ENCODE results near the gene FH. TPM values are rescaled to one million over a fixed set of nuclear protein-coding genes. Genes with fewer than 3 reads are reported as not detected.

The FH gene
- total and polyA plus RNA-seq, 2 donors (not counting 3 experiments of a cell fraction or from before 2014, with no cell fraction given): 41.9 to 96.6 TPM

- H3K9ac ChIP-seq (replicated peaks; ENCODE audit: extremely low read depth, insufficient read depth, low read length): no peak overlapping the region
- no peaks in the 10 kb centered on the region for H3K9me3 ChIP-seq (replicated peaks; ENCODE audit: control insufficient read depth, insufficient read depth, low read length)
- H3K27me3 ChIP-seq (ENCODE audit: control insufficient read depth in 2 of 2, insufficient read depth in 2 of 2, low read length in 2 of 2): no peaks in the 10 kb centered on the region
- no peak overlapping the region for H2AFZ ChIP-seq (ENCODE audit: low read depth, low read length)
- ChIA-PET POLR2A (interaction anchor here (0.8 to 1.0 kb wide), 2 partner anchors 11 to 13 kb away, joined by 3 read pairs; partner anchors contain the start of gene FH), CTCF (interaction anchor here (1.3 to 1.4 kb wide), 2 partner anchors 8 to 677 kb away, joined by 3 to 4 read pairs; no protein-coding TSS in a partner anchor)
- peaks cover 26% of the 10 kb centered on the region for H3K4me1 ChIP-seq (ENCODE audit: control insufficient read depth, extremely low read depth, insufficient read depth, low read length)
- peak overlapping the region; percentile 45 for H3K27ac ChIP-seq (ENCODE audit: insufficient read depth, low read depth, low read length)
- FAIRE-seq: no peak
- no peaks in the 10 kb centered on the region for H3K9me1 ChIP-seq (replicated peaks; ENCODE audit: control insufficient read depth, extremely low read depth, insufficient read depth, low read length)
- dilution Hi-C loops (cut with MboI; ENCODE audit: extremely low pct_ligation_motif_present, low sequenced_read_pairs): no loop called here
- H4K20me1 ChIP-seq (replicated peaks; ENCODE audit: control insufficient read depth, extremely low read depth, insufficient read depth, low read length): no peaks in the 10 kb centered on the region
- peak overlapping the region; percentile 43 for H3K4me2 ChIP-seq (ENCODE audit: insufficient read depth, low read length)
- peaks cover 9 to 28% of the 10 kb centered on the region in 2 experiments for H3K36me3 ChIP-seq (ENCODE audit: control insufficient read depth in 2 of 2, extremely low read depth in 1 of 2, insufficient read depth in 2 of 2, low read length in 2 of 2)
- TF ChIP-seq FOS (IDR thresholded peaks at IDR 0.05; ENCODE audit: borderline replicate concordance, insufficient read depth, low read length) (peak; percentile 76), POLR2AphosphoS5 (IDR thresholded peaks at IDR 0.05; ENCODE audit: insufficient read depth, low read depth, low read length) (no peak)
- peaks cover 4% of the 10 kb centered on the region for H3K79me2 ChIP-seq (ENCODE audit: control insufficient read depth, insufficient read depth, low read length)
- peak; percentile 36 for DNase-seq (ENCODE audit: low read depth, low spot score)
- intact Hi-C loops (cut with micrococcal nuclease): loop anchor here (1.0 to 2.0 kb wide), 2 partner anchors 11 to 25 kb away; no protein-coding TSS in a partner anchor
- H3K4me3 ChIP-seq (replicated peaks in 1 of 3; ENCODE audit: insufficient read depth in 1 of 3, low read depth in 1 of 3, low read length in 3 of 3): no peak overlapping the region
- TSS peak; percentile 8 for BruUV-seq (replicated peaks)
Measured at GRCh38 chr1:241507189-241507863, 12.2 kb downstream of the FH start.

GRCh38 chr1:241503444-241503843 is 16.1 kb downstream of the FH start:
- peaks cover 10 to 14% of the 10 kb centered on the region in 2 experiments for H3K36me3 ChIP-seq (ENCODE audit: control insufficient read depth in 2 of 2, extremely low read depth in 1 of 2, insufficient read depth in 2 of 2, low read length in 2 of 2)
- no peak for DNase-seq (ENCODE audit: low read depth, low spot score)
- intact Hi-C loops (cut with micrococcal nuclease): loop anchor here (5.0 kb wide), 2 partner anchors 536 to 556 kb away; no protein-coding TSS in a partner anchor
- CTCF ChIA-PET: interaction anchor here (1.0 to 2.4 kb wide), 4 partner anchors 15 to 772 kb away, joined by 3 to 9 read pairs (median 4); no protein-coding TSS in a partner anchor
- no peak overlapping the region for H3K4me3 ChIP-seq (replicated peaks in 1 of 3; ENCODE audit: insufficient read depth in 1 of 3, low read depth in 1 of 3, low read length in 3 of 3)
- POLR2A ChIA-PET: no interaction called here
- H4K20me1 ChIP-seq (replicated peaks; ENCODE audit: control insufficient read depth, extremely low read depth, insufficient read depth, low read length): no peaks in the 10 kb centered on the region
- H2AFZ ChIP-seq (ENCODE audit: low read depth, low read length): no peak overlapping the region
- H3K9me1 ChIP-seq (replicated peaks; ENCODE audit: control insufficient read depth, extremely low read depth, insufficient read depth, low read length): no peaks in the 10 kb centered on the region
- no peak overlapping the region for H3K27ac ChIP-seq (ENCODE audit: insufficient read depth, low read depth, low read length)
- no peaks in the 10 kb centered on the region for H3K27me3 ChIP-seq (ENCODE audit: control insufficient read depth in 2 of 2, insufficient read depth in 2 of 2, low read length in 2 of 2)
- H3K9ac ChIP-seq (replicated peaks; ENCODE audit: extremely low read depth, insufficient read depth, low read length): no peak overlapping the region
- peaks cover 1% of the 10 kb centered on the region for H3K79me2 ChIP-seq (ENCODE audit: control insufficient read depth, insufficient read depth, low read length)
- FAIRE-seq: no peak
- dilution Hi-C loops (cut with MboI; ENCODE audit: extremely low pct_ligation_motif_present, low sequenced_read_pairs): no loop called here
- H3K4me2 ChIP-seq (ENCODE audit: insufficient read depth, low read length): no peak overlapping the region
- peaks cover 25% of the 10 kb centered on the region for H3K4me1 ChIP-seq (ENCODE audit: control insufficient read depth, extremely low read depth, insufficient read depth, low read length)
- no peak for TF ChIP-seq MAX (IDR thresholded peaks at IDR 0.05; ENCODE audit: insufficient read depth, insufficient read length)
- no peak for TF ChIP-seq POLR2AphosphoS5 (IDR thresholded peaks at IDR 0.05; ENCODE audit: insufficient read depth, low read depth, low read length)
- no peak for TF ChIP-seq GATA2 (IDR thresholded peaks at IDR 0.05; ENCODE audit: insufficient read depth, insufficient read length, low read depth, low read length)
- TF ChIP-seq FOS (IDR thresholded peaks at IDR 0.05; ENCODE audit: borderline replicate concordance, insufficient read depth, low read length): no peak
- TF ChIP-seq POLR2A (IDR thresholded peaks at IDR 0.05; ENCODE audit: low read depth, low read length): no peak
- no peak for TF ChIP-seq EZH2 (IDR thresholded peaks at IDR 0.05; ENCODE audit: borderline replicate concordance, low read depth, low read length, severe bottlenecking)
- no peak for TF ChIP-seq MYC (IDR thresholded peaks at IDR 0.05; ENCODE audit: low read depth, low read length)
- no peak for TF ChIP-seq CTCF (IDR thresholded peaks at IDR 0.05; ENCODE audit: extremely low read depth in 1 of 2, insufficient read depth in 1 of 2, low read depth in 1 of 2, low read length in 2 of 2)
- no peak for TF ChIP-seq JUN (IDR thresholded peaks at IDR 0.05; ENCODE audit: borderline replicate concordance, insufficient read depth, insufficient read length, low read depth)
- no TSS peak for BruUV-seq (replicated peaks)
- no peaks in the 10 kb centered on the region for H3K9me3 ChIP-seq (replicated peaks; ENCODE audit: control insufficient read depth, insufficient read depth, low read length)
